Panc1 (cell line): ENCODE measurements around the gene CALHM1. TPM values are rescaled to one million over a fixed set of nuclear protein-coding genes. Genes with fewer than 3 reads are reported as not detected.
A peak's percentile ranks its signal among the peaks of the same experiment; 100 is the strongest.

ENCODE experiments used
- ATAC-seq: fragments of 200-7000 bp; cut with Tn5 transposase; 2 replicates; pipeline ENCODE4 v1.9.1; 2020; ENCODE audit warnings: mild to moderate bottlenecking, moderate library complexity
- BruUV-seq: library from RNA; stranded (reverse); fragments of 400-500 nt; replicated peaks from 2 replicates; lab custom pipeline; 2021; lab: Mats Ljungman, UMichigan
- CTCF ChIA-PET: fragments of 300-600 bp; sonication (Branson Sonifier 250); formaldehyde crosslinking; loops from one replicate; lab custom pipeline; 2022; ENCODE audit warnings: antibody characterized with exemption; lab: Charles Lee
- POLR2A ChIA-PET: fragments of 300-600 bp; sonication (Branson Sonifier 250); formaldehyde crosslinking; loops from one replicate; lab custom pipeline; 2022; ENCODE audit warnings: antibody characterized with exemption; lab: Charles Lee
- DNase-seq: peaks from one replicate; pipeline ENCODE4 v3.0.0-alpha.2; 2010; ENCODE audit warnings: low read depth, low spot score
- H3K27ac ChIP-seq: 2 replicates; pipeline ENCODE4 v1.5.1; 2011; ENCODE audit warnings: mild to moderate bottlenecking, low read length, inconsistent platforms
- H3K27me3 ChIP-seq: fragments of 200-500 bp; sonication (Bioruptor generic); 2 replicates; pipeline ENCODE4 v1.6.0; 2014; ENCODE audit warnings: low read length, inconsistent platforms; ENCODE audit not compliant: control insufficient read depth, insufficient read depth
- H3K36me3 ChIP-seq: fragments of 200-500 bp; sonication (Bioruptor generic); 2 replicates; pipeline ENCODE4 v1.5.1; 2014; ENCODE audit warnings: inconsistent platforms, mild to moderate bottlenecking, low read length, moderate library complexity; ENCODE audit not compliant: control insufficient read depth, insufficient read depth
- H3K4me1 ChIP-seq: 2 replicates; pipeline ENCODE4 v1.5.1; 2011; ENCODE audit warnings: inconsistent platforms, mild to moderate bottlenecking, low read length, moderate library complexity; ENCODE audit not compliant: control insufficient read depth, insufficient read depth
- H3K4me3 ChIP-seq, 2 experiments: 2 replicates each; pipeline ENCODE4 v1.5.1; 2011 to 2012; ENCODE audit warnings: low read depth in 2 of 2, low read length in 2 of 2, mild to moderate bottlenecking in 2 of 2, inconsistent platforms in 1 of 2, moderate library complexity in 1 of 2
- H3K9me3 ChIP-seq: fragments of 200-500 bp; sonication (Bioruptor generic); 2 replicates; pipeline ENCODE4 v1.5.1; 2014; ENCODE audit warnings: low read depth, mild to moderate bottlenecking, inconsistent platforms, low read length, moderate library complexity; ENCODE audit not compliant: control insufficient read depth, insufficient read depth
- CTCF ChIP-seq: fragments of 450-650 bp; IDR thresholded peaks from 2 replicates; pipeline ENCODE4 v1.5.1; 2017; ENCODE audit warnings: mild to moderate bottlenecking
- POLR2AphosphoS5 ChIP-seq: IDR thresholded peaks from 2 replicates; pipeline ENCODE4 v1.6.1; 2012; ENCODE audit warnings: mild to moderate bottlenecking, low read depth, low read length, moderate library complexity
- SIN3A ChIP-seq: IDR thresholded peaks from 2 replicates; pipeline ENCODE4 v1.6.1; 2012; ENCODE audit warnings: low read depth, mild to moderate bottlenecking, low read length, moderate library complexity, borderline replicate concordance; ENCODE audit not compliant: insufficient read depth
- TCF7L2 ChIP-seq: IDR thresholded peaks from 2 replicates; pipeline ENCODE4 v1.6.1; 2011; ENCODE audit warnings: mild to moderate bottlenecking, low read depth, low read length, inconsistent platforms
- in situ Hi-C: cut with HindIII; loops from 2 replicates; pipeline ENCODE4 v1.10.0; 2016; ENCODE audit warnings: low sequenced_read_pairs, low pct_unique_long_range_greater_than_20kb
- intact Hi-C: fragments of 100-400 bp; cut with micrococcal nuclease; formaldehyde crosslinking; loops from one replicate; pipeline ENCODE4 v1.10.0; 2022; ENCODE audit not compliant: unreplicated experiment
- total RNA-seq: library from RNA; stranded (reverse); gene quantifications from one replicate; pipeline ENCODE4 v1.2.1, GENCODE V29; 2021; ENCODE audit not compliant: unreplicated experiment
- TF ChIP-seq, protein P1 (sequence below), 2 experiments: IDR thresholded peaks; 2 replicates each; pipeline ENCODE4 v1.6.1; 2011 to 2012; ENCODE audit warnings: low read depth in 2 of 2, control low read depth in 1 of 2, low read length in 1 of 2, mild to moderate bottlenecking in 1 of 2, moderate library complexity in 1 of 2; ENCODE audit not compliant: insufficient read depth in 1 of 2

The CALHM1 gene
- total RNA-seq, 1 experiment from 2014 or later = not detected

GRCh38 chr10:103415581-103415980 is 43.1 kb downstream of the CALHM1 start:
- ChIA-PET CTCF (interaction anchor here (0.6 to 0.7 kb wide), 2 partner anchors 22 to 71 kb away, joined by 3 to 4 read pairs; no protein-coding TSS in a partner anchor), POLR2A (no interaction called here)
- Histone ChIP-seq H3K27ac (no peak overlapping the region), H3K27me3 (no peaks in the 10 kb centered on the region), H3K36me3 (peaks cover 71% of the 10 kb centered on the region), H3K4me3 (no peak overlapping the region), H3K4me1 (no peaks in the 10 kb centered on the region), H3K9me3 (no peaks in the 10 kb centered on the region)
- intact Hi-C loops (no loop called here), in situ Hi-C loops (no loop called here)
- no peak for TF ChIP-seq CTCF
- TF ChIP-seq, protein P1, sequence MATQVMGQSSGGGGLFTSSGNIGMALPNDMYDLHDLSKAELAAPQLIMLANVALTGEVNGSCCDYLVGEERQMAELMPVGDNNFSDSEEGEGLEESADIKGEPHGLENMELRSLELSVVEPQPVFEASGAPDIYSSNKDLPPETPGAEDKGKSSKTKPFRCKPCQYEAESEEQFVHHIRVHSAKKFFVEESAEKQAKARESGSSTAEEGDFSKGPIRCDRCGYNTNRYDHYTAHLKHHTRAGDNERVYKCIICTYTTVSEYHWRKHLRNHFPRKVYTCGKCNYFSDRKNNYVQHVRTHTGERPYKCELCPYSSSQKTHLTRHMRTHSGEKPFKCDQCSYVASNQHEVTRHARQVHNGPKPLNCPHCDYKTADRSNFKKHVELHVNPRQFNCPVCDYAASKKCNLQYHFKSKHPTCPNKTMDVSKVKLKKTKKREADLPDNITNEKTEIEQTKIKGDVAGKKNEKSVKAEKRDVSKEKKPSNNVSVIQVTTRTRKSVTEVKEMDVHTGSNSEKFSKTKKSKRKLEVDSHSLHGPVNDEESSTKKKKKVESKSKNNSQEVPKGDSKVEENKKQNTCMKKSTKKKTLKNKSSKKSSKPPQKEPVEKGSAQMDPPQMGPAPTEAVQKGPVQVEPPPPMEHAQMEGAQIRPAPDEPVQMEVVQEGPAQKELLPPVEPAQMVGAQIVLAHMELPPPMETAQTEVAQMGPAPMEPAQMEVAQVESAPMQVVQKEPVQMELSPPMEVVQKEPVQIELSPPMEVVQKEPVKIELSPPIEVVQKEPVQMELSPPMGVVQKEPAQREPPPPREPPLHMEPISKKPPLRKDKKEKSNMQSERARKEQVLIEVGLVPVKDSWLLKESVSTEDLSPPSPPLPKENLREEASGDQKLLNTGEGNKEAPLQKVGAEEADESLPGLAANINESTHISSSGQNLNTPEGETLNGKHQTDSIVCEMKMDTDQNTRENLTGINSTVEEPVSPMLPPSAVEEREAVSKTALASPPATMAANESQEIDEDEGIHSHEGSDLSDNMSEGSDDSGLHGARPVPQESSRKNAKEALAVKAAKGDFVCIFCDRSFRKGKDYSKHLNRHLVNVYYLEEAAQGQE (IDR thresholded peaks at IDR 0.05; ENCODE audit: insufficient read depth in 1 of 2, low read depth in 2 of 2, low read length in 1 of 2) = no peak
- no peak for TF ChIP-seq TCF7L2
- no peak for TF ChIP-seq SIN3A
- TSS peak; percentile 14 for BruUV-seq
- ATAC-seq = no peak
- no peak for DNase-seq

DNA sequence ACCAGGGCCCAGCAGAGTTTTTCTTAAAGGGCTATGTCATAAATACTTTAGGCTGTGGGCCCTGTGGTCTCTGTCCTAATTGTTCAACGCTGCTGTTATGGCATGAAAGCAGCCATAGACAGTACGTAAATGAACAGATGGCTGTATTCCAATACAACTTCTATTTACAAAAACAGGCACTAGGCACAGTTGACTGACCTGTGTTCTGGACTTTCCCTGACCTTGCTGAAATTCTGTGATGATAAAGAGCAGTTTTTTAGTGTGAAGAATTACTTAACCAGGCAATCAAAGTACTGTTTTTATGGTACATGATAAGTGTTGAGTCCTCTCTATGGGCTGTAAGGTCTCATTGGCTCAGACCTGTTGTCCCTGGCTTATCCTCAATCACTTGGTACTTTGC is 45.1 kb downstream of the CALHM1 start:
- no peaks in the 10 kb centered on the region for H3K27me3 ChIP-seq
- H3K36me3 ChIP-seq = peaks cover 64% of the 10 kb centered on the region
- H3K27ac ChIP-seq = no peak overlapping the region
- H3K9me3 ChIP-seq = no peaks in the 10 kb centered on the region
- ChIA-PET CTCF (no interaction called here), POLR2A (no interaction called here)
- in situ Hi-C loops (no loop called here), intact Hi-C loops (no loop called here)
- DNase-seq = no peak
- H3K4me1 ChIP-seq = no peaks in the 10 kb centered on the region
- no peak for ATAC-seq
- H3K4me3 ChIP-seq = no peak overlapping the region
- TF ChIP-seq SIN3A (no peak), TCF7L2 (no peak), CTCF (no peak), POLR2AphosphoS5 (no peak)
- TF ChIP-seq, protein P1 (IDR thresholded peaks at IDR 0.05; ENCODE audit: insufficient read depth in 1 of 2, low read depth in 2 of 2, low read length in 1 of 2) = no peak
- no TSS peak for BruUV-seq

Other genes starting within 250 kb of the CALHM1 start
- 0.10 TPM for gene RPEL1, start 213.0 kb downstream of the CALHM1 start, total RNA-seq
- 0.08 TPM for gene INA, start 181.8 kb downstream of the CALHM1 start, total RNA-seq
- 18.0 TPM for gene PCGF6, start 107.8 kb downstream of the CALHM1 start, total RNA-seq
- gene TAF5, start 90.9 kb downstream of the CALHM1 start, total RNA-seq = 6.0 TPM
- 694 TPM for gene ATP5MK, start 62.4 kb downstream of the CALHM1 start, total RNA-seq
- gene PDCD11, start 62.3 kb downstream of the CALHM1 start, total RNA-seq = 92.8 TPM
- 5.9 TPM for gene CALHM2, start 6.5 kb downstream of the CALHM1 start, total RNA-seq
- gene CALHM3, start 20.3 kb upstream of the CALHM1 start, total RNA-seq = not detected
- gene NEURL1, start 34.8 kb upstream of the CALHM1 start, total RNA-seq = 0.10 TPM